ENCODE measurements around the gene TBRG4. TPM values are rescaled to one million over a fixed set of nuclear protein-coding genes. Genes with fewer than 3 reads are reported as not detected.

TBRG4 gene
- polyA plus RNA-seq, 3 donors: 51.2 to 59.1 (median 54.6) TPM

GRCh38 chr7:45076946-45077345, 34.6 kb downstream of the TBRG4 start:
- DNase-seq (ENCODE audit: low read depth in 3 of 3, low spot score in 2 of 3): no peak

GRCh38 chr7:45075871-45076796, 35.4 kb downstream of the TBRG4 start:
- no peak for DNase-seq (ENCODE audit: low read depth in 3 of 3, low spot score in 2 of 3)

- DNase-seq (ENCODE audit: low read depth in 3 of 3, low spot score in 2 of 3): no peak
Observed at GRCh38 chr7:45075355-45075644, 36.2 kb downstream of the TBRG4 start.

GRCh38 chr7:45074528-45075354, 36.8 kb downstream of the TBRG4 start:
- DNase-seq (ENCODE audit: low read depth in 3 of 3, low spot score in 2 of 3): no peak

- no peak for DNase-seq (ENCODE audit: low read depth in 3 of 3, low spot score in 2 of 3)
Observed at GRCh38 chr7:45073786-45074527, 37.5 kb downstream of the TBRG4 start.

- DNase-seq (ENCODE audit: low read depth in 3 of 3, low spot score in 2 of 3): no peak
Observed at GRCh38 chr7:45073031-45073785, 38.3 kb downstream of the TBRG4 start.

GRCh38 chr7:45072131-45073030, 39.1 kb downstream of the TBRG4 start:
- no peak for DNase-seq (ENCODE audit: low read depth in 3 of 3, low spot score in 2 of 3)

DNA sequence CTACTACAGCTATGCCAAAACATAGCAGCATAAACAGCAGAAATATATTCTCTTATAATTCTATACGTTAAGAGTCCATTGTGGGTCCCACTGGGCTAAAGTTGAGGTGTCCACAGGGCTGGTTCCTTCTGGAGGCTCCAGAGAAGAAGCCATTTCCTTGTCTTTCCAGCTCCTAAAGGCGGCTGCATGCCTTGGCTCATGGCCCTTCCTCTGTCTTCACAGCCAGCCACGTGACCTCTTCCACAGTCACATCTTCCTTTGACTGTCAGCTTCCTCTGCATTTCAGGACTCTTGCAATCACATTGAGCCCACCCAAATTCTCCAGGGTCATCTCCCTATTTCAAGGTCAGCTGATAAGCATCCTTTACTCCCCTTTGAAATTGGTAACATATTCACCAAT, 40.0 kb downstream of the TBRG4 start:
- no peak for DNase-seq (ENCODE audit: low read depth in 3 of 3, low spot score in 2 of 3)

- DNase-seq (ENCODE audit: low read depth in 3 of 3, low spot score in 2 of 3): no peak
Observed at GRCh38 chr7:45070254-45070642, 41.2 kb downstream of the TBRG4 start.

DNA sequence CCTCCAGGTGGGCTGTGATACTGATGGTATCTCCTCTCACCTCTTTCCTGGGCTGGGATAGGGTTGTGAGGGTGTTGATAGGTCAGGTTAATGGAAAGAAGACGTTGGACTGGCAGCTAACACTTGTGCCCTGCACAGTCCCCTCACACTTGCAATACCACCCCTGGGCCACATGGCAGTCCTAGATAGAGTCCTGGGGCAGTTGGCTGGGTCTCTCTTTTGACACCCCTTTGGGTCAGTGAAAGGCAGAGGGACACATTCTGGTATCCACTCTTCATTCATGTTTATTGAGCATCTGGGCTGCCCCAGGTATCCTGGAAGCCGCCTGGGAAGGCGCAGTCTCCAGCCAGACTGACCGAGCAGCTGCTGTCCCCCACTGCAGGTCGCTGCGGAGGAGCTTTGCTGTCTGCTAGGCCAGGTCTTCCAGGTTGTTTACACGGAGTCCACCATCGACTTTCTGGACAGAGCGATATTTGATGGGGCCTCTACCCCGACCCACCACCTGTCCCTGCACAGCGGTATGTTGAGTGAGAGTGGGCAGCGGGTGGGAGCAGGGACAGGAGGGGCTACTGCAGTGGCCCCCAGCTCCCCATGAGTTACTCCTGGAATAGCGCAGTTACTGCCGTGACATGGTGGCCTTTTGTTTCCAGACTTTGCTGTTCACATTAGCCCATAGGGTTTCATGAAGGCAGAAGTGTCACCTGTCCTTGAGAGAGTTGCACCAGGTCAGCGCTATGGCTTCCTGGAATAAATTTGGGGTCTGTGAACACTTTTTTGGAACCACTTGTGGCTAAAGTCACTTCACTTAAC, 41.8 kb downstream of the TBRG4 start:
- DNase-seq (ENCODE audit: low read depth in 3 of 3, low spot score in 2 of 3): no peak

DNA sequence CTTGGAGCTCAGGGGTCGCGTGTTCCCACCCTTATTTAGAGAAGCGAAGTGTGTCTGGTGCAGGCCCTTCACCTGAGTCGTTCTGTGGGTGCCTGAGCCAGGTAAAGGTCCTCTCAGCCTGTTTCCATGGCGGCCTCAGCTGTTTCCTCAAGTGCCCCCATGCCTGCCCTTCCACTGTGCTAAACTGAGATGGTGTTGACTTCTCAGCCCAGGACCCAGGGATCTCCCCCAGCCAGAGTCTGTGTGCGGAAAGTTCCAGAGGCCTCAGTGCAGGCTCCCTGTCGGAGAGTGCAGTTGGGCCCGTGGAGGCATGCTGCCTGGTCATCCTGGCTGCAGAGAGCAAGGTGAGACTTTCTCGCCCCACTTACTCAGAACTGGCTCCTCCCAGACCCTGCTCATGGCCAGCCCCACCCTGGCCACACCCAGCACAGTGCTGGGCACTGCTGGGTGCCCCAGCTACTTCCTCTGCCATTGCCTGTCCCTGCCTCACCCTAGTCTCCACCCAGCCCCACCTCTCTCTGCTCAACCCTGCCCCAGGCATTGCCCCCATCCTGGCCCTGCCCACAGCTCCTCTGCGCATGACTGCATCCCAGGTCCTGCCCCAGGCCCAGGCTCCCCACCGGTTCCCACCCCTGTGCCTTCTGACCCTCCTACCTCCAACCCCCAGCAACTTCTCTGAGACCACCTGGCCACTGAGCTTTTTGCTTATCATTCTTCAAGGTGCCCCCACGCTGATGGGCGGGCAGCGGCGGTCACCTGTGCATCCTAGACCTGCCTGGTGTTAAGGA, 43.1 kb downstream of the TBRG4 start:
- DNase-seq (ENCODE audit: low read depth in 3 of 3, low spot score in 2 of 3): no peak

DNA sequence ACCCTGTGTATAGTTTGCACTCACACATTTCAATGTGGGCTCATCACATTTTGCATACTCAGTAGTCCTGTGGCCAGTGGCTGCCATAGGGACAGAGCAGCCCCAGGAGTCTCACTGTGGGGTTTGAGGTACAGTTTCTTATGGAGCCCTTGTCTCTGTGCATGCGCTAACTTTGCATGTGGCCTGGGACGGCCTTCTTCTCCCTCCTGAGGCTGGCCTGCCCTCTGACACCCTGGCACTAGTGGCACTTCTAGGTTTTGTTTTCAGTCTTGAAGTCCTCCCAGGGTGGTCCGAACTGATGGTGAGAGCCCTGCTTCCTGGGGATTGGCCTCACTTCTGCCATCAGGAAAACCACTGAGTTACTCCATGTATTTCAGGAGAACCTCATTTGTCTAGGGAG, 43.9 kb downstream of the TBRG4 start:
- DNase-seq (ENCODE audit: low read depth in 3 of 3, low spot score in 2 of 3): no peak

DNA sequence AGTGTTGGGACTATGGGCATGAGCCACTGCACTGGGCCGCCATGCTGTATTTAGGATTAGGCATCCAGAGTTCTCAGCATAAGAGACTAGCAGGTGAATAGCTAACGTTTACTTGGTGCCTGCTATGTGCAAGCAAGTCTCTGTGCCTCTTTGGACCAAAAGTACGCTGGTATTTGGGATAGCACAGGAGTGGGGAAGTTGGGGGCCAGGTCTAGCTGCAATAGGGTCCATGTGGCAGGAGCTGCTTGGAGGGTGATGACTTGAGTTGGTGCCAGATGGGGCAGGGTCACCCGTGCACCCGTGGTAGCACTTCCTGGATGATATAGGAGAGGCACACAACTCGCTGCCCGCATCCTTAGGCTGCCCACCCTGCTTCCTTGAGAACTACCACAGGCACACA, 45.1 kb downstream of the TBRG4 start:
- no peak for DNase-seq (ENCODE audit: low read depth in 3 of 3, low spot score in 2 of 3)

DNA sequence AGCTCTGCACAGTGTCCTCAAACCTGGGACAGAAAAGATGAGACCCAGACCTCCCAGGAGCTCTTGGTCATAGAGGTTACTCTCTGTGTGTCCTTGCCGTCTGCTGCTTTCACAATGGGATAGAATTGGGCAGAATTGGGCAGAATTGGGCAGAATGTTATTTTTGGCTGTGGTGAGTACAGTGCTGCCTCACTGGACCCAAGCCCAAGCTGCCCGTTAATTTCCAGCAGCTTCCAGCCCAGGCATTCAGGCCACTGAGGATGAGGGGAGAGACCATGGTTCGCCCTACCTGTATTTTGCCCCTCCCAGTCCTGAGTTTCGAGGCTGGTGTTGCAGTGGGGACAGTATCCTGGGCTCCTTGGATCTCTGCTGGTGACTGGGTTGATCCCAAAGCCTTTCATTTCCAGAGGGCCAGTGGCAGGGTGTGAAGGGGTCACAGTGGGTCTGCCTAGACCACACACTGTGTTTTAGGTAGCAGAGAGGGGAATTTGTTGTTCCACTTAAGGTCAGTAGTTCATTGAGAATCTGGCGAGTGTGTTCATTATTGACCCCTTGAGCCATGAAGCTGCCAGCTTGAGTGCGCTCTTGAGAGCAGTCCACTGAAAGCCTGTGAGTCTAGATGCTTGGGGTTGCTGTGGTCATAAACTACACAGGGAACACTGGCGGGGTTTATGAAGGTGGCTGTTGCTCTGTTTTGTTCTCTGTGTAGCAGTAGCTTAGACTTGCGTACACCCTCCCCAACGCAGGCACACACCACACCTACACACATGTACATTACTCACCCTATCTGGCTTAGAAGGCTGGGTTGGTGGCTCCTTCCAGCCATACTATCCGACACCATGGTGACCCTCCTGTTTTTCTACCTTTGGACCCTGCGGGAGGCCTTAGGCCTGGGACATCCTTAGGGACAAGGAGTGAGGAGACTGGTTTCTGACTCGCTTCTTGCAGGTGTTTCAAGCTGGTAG, 46.2 kb downstream of the TBRG4 start:
- DNase-seq (ENCODE audit: low read depth in 3 of 3, low spot score in 2 of 3): no peak

- no peak for DNase-seq (ENCODE audit: low read depth in 3 of 3, low spot score in 2 of 3)
Observed at GRCh38 chr7:45064047-45064725, 47.3 kb downstream of the TBRG4 start.

GRCh38 chr7:45061806-45062425, 49.6 kb downstream of the TBRG4 start:
- no peak for DNase-seq (ENCODE audit: low read depth in 3 of 3, low spot score in 2 of 3)

Data from right renal cortex interstitium (tissue), 3 donors.